Erythroblast (primary cell): ENCODE measurements around the gene AHCYL2.

Experiments
- DNase-seq, 2 experiments: peaks; one replicate each; lab custom pipeline; 2025; lab: John Stamatoyannopoulos, UW
- GATA1 ChIP-seq: IDR thresholded peaks from 2 replicates; pipeline ENCODE4 v1.6.1; 2011; ENCODE audit warnings: low read depth, mild to moderate bottlenecking, control low read depth, low read length, moderate library complexity
- POLR2A ChIP-seq: IDR thresholded peaks from 2 replicates; pipeline ENCODE4 v1.6.1; 2011; ENCODE audit warnings: mild to moderate bottlenecking, low read length

AHCYL2 gene

GRCh38 chr7:129376076-129376777 lies 151.4 kb downstream of the AHCYL2 start:
- no peak for TF ChIP-seq GATA1
- TF ChIP-seq POLR2A = no peak
- DNase-seq = peak; percentile 53 to 67

GRCh38 chr7:129376778-129377700 lies 152.2 kb downstream of the AHCYL2 start:
- no peak for TF ChIP-seq GATA1
- no peak for TF ChIP-seq POLR2A
- DNase-seq = no peak

DNA sequence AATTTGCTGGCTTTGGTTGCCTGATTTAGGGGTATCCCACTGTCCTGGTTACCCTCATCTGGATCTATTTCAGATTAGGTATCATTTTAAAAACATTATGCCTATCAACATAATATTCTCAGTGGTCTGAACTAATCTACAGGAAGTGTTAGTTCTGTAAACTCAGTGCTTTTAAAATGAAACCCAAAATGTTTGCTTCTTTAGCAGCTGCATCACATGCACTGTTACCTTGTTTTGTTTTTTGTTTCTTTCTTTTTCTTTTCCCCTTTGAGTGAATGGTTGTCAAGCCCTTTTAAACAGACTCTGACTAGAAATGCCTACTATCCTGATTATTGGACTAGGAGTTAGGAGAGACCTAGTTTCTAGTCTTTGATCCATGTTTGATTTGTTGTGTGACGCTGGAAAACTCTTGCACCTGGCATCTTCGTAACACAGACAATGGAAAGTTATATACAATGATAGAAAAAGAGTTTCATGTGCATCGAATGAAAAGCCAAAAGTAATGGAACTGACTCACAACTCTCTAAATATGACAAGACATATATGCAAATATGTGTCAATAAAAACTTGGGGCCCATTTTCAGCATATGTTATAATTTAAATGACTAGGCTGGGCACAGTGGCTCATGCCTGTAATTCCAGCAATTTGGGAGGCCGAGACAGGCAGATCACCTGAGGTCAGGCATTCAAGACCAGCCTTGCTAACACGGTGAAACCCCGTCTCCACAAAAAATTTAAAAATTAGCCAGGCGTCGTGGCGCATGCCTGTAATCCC lies 157.1 kb downstream of the AHCYL2 start:
- TF ChIP-seq POLR2A (no peak), GATA1 (no peak)
- DNase-seq = no peak

DNA sequence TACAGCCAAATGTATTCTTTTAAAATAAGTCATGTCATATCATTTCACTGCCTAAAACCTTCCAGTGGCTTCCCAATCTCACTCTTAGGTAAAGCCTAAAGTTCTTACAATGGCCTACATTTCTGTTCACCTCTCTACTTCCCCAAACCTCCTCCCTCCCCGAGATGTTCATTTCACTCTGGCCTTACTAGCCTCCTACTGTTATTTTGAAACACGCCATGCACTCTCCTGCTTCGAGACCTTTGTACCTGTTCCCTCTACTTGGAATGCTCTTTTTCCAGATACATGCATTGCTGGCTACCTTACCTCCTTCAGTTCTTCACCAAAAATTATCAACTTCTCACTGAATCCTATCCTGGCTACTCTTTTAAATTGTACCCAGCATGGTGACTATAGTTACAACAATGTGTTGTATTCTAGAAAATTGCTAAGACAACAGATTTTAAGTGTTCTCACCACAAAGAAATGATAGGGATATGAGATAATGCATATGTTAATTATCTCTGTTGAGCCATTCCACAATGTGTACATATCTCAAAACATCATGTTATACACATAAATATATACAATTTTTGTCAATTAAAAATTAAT lies 158.8 kb downstream of the AHCYL2 start:
- TF ChIP-seq GATA1 (no peak), POLR2A (no peak)
- no peak for DNase-seq

DNA sequence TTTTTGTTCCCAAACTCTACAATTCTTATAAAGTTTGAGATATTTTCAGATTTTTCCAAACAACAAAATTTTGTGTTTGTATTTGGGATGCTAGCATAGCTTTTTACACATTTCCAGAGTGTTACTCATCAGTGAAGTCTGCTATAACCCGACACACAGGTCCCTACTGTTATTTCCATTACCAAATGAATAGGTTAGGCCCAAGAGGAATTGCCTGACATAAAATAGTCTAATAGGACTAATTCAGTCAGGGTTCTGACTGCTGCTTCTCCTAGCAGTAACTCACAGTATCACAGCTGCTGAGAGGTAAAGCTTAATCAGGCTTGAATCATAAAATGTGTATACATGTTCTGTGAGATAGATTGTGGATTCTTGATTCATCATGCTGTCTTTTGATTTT lies 160.3 kb downstream of the AHCYL2 start:
- no peak for TF ChIP-seq GATA1
- no peak for TF ChIP-seq POLR2A
- no peak for DNase-seq

- TF ChIP-seq POLR2A (no peak), GATA1 (no peak)
- no peak for DNase-seq
These were observed 160.8 kb downstream of the AHCYL2 start for GRCh38 chr7:129385598-129385997.

GRCh38 chr7:129386506-129386905 lies 161.7 kb downstream of the AHCYL2 start:
- TF ChIP-seq GATA1 (no peak), POLR2A (no peak)
- no peak for DNase-seq

- TF ChIP-seq POLR2A (no peak), GATA1 (no peak)
These were observed 162.7 kb downstream of the AHCYL2 start for GRCh38 chr7:129387537-129387936.

GRCh38 chr7:129388333-129389098 lies 163.7 kb downstream of the AHCYL2 start:
- no peak for DNase-seq
- TF ChIP-seq GATA1 (no peak), POLR2A (no peak)

More at GRCh38 chr7:129387537-129387936, 162.7 kb downstream of the AHCYL2 start:
- DNase-seq = no peak

DNA sequence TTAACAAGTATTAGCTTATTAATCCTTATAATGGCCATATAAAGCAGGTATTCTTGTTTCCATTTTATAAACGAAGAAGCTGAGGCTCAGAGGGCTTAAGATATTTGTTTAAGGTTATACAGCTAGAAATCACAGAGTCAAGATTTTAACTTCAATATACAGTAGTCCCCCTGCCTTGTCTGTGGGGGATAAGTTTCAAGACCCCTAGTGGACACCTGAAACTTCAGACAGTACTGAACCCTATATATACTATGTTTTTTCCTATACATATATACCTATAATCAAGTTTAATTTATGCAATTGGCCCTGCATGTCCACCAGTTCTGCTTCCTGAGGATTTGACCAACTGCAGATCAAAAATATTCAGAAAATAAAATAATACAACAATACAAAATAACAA lies 165.0 kb downstream of the AHCYL2 start:
- TF ChIP-seq GATA1 (no peak), POLR2A (no peak)
- no peak for DNase-seq

GRCh38 chr7:129390314-129390713 lies 165.5 kb downstream of the AHCYL2 start:
- no peak for DNase-seq

GRCh38 chr7:129391546-129392171 lies 166.8 kb downstream of the AHCYL2 start:
- no peak for TF ChIP-seq GATA1
- TF ChIP-seq POLR2A = no peak
- DNase-seq = no peak

More at GRCh38 chr7:129390314-129390713, 165.5 kb downstream of the AHCYL2 start:
- no peak for TF ChIP-seq GATA1
- no peak for TF ChIP-seq POLR2A
